H1 (cell line): ENCODE measurements around the gene HTR4. TPM values are rescaled to one million over a fixed set of nuclear protein-coding genes. Genes with fewer than 3 reads are reported as not detected.

Source experiments
- CTCF ChIA-PET: fragments of 300-600 bp; sonication (Branson Sonifier 250); formaldehyde crosslinking; loops from one replicate; lab custom pipeline; 2021; ENCODE audit not compliant: partially characterized antibody; lab: Charles Lee
- POLR2A ChIA-PET: fragments of 300-600 bp; sonication (Branson Sonifier 250); formaldehyde crosslinking; loops from one replicate; lab custom pipeline; 2021; ENCODE audit warnings: inconsistent platforms; ENCODE audit not compliant: partially characterized antibody; lab: Charles Lee
- DNase-seq, 2 experiments: peaks; one replicate each; pipeline versions ENCODE4 v3.0.0 to v3.0.0-alpha.2; 2010 to 2022; ENCODE audit warnings: low spot score in 2 of 2, low read depth in 1 of 2, mixed read lengths in 1 of 2
- FAIRE-seq: peaks from 2 replicates; lab custom pipeline; 2011; peaks lifted over from hg19 to GRCh38; lab: Jason Lieb, UNC
- H2AFZ ChIP-seq: 2 replicates; pipeline ENCODE4 v1.8.1; 2012; ENCODE audit warnings: low read length, inconsistent platforms
- H2AK5ac ChIP-seq: 2 replicates; pipeline ENCODE4 v1.6.1; 2013; ENCODE audit warnings: low read depth, low read length
- H2BK120ac ChIP-seq: replicated peaks from 2 replicates; pipeline ENCODE3; 2013; ENCODE audit warnings: low read depth, low read length, inconsistent platforms
- H2BK12ac ChIP-seq: 2 replicates; pipeline ENCODE4 v1.6.1; 2013; ENCODE audit warnings: low read depth, low read length
- H2BK15ac ChIP-seq: 2 replicates; pipeline ENCODE4 v1.6.1; 2013; ENCODE audit warnings: low read length
- H2BK20ac ChIP-seq: 2 replicates; pipeline ENCODE4 v1.6.1; 2013; ENCODE audit warnings: low read length
- H2BK5ac ChIP-seq: 2 replicates; pipeline ENCODE4 v1.6.1; 2013; ENCODE audit warnings: low read depth, low read length
- H3K14ac ChIP-seq: 2 replicates; pipeline ENCODE4 v1.6.1; 2013; ENCODE audit warnings: inconsistent platforms; ENCODE audit not compliant: insufficient read length
- H3K18ac ChIP-seq: 2 replicates; pipeline ENCODE4 v1.6.1; 2013; ENCODE audit warnings: low read length; ENCODE audit errors: extremely low read depth
- H3K23ac ChIP-seq: 2 replicates; pipeline ENCODE4 v1.6.1; 2013; ENCODE audit warnings: inconsistent platforms; ENCODE audit not compliant: insufficient read length
- H3K23me2 ChIP-seq: 2 replicates; pipeline ENCODE4 v1.6.1; 2013; ENCODE audit warnings: low read depth, low read length
- H3K27ac ChIP-seq: 2 replicates; pipeline ENCODE4 v1.6.1; 2011; ENCODE audit warnings: low read depth, low read length, inconsistent platforms
- H3K27me3 ChIP-seq, 4 experiments: replicated peaks in 1 of 4; 1 replicate in 1 of 4; 2 replicates in 3 of 4; pipeline versions ENCODE4 v1.6.1 to v1.8.1; 2011 to 2013; ENCODE audit warnings: low read length in 3 of 4, mild to moderate bottlenecking in 3 of 4, inconsistent platforms in 2 of 4, mixed read lengths in 2 of 4, moderate library complexity in 1 of 4; ENCODE audit not compliant: control insufficient read depth in 3 of 4, insufficient read depth in 3 of 4; ENCODE audit errors: extremely low read depth in 1 of 4
- H3K36me3 ChIP-seq, 4 experiments: 2 replicates each; pipeline versions ENCODE4 v1.6.1 to v1.8.1; 2011 to 2013; ENCODE audit warnings: mild to moderate bottlenecking in 4 of 4, low read length in 3 of 4, moderate library complexity in 2 of 4, control low read depth in 1 of 4, inconsistent platforms in 1 of 4; ENCODE audit not compliant: insufficient read depth in 4 of 4, control insufficient read depth in 2 of 4
- H3K4ac ChIP-seq: replicated peaks from 2 replicates; pipeline ENCODE3; 2013; ENCODE audit warnings: low read length, low read depth, mixed read lengths, inconsistent platforms; ENCODE audit not compliant: insufficient read length
- H3K4me1 ChIP-seq, 4 experiments: replicated peaks in 1 of 4; 1 replicate in 1 of 4; 2 replicates in 3 of 4; pipeline versions ENCODE4 v1.6.1 to v1.8.1; 2011 to 2013; ENCODE audit warnings: low read length in 3 of 4, inconsistent platforms in 2 of 4, mixed read lengths in 1 of 4; ENCODE audit not compliant: insufficient read depth in 4 of 4, control insufficient read depth in 3 of 4
- H3K4me2 ChIP-seq, 2 experiments: 2 replicates each; pipeline versions ENCODE4 v1.6.1 to v1.8.1; 2011 to 2013; ENCODE audit warnings: low read depth in 2 of 2, low read length in 2 of 2, control low read depth in 1 of 2, inconsistent platforms in 1 of 2, mild to moderate bottlenecking in 1 of 2; ENCODE audit not compliant: insufficient read depth in 1 of 2
- H3K4me3 ChIP-seq, 4 experiments: fragments of 200-600, 300-600 bp in 1 of 4; sonication (generic), shearing (Covaris generic), sonication (Bioruptor Twin) in 1 of 4; 2 replicates each; pipeline versions ENCODE4 v1.5.1 to v1.8.1; 2011 to 2016; ENCODE audit warnings: low read length in 4 of 4, low read depth in 3 of 4, control low read depth in 2 of 4, inconsistent platforms in 2 of 4, mild to moderate bottlenecking in 2 of 4, mixed read lengths in 1 of 4, moderate library complexity in 1 of 4; ENCODE audit not compliant: insufficient read depth in 2 of 4; ENCODE audit errors: extremely low read depth in 1 of 4
- H3K56ac ChIP-seq: replicated peaks from 2 replicates; pipeline ENCODE3; 2013; ENCODE audit warnings: low read depth, mild to moderate bottlenecking, mixed read lengths, low read length, inconsistent platforms; ENCODE audit not compliant: insufficient read length
- H3K79me1 ChIP-seq: 2 replicates; pipeline ENCODE4 v1.6.1; 2013; ENCODE audit warnings: low read depth, low read length, control low read depth
- H3K79me2 ChIP-seq, 2 experiments: 2 replicates each; pipeline versions ENCODE4 v1.6.1 to v1.8.1; 2012 to 2013; ENCODE audit warnings: low read length in 2 of 2, mild to moderate bottlenecking in 2 of 2, inconsistent platforms in 1 of 2; ENCODE audit not compliant: insufficient read depth in 2 of 2, control insufficient read depth in 1 of 2
- H3K9ac ChIP-seq, 4 experiments: replicated peaks in 1 of 4; 1 replicate in 1 of 4; 2 replicates in 3 of 4; pipeline versions ENCODE4 v1.6.1 to v1.8.1; 2011 to 2013; ENCODE audit warnings: low read depth in 3 of 4, low read length in 3 of 4, control low read depth in 2 of 4, mild to moderate bottlenecking in 2 of 4, moderate library complexity in 2 of 4, inconsistent platforms in 1 of 4; ENCODE audit errors: extremely low read depth in 1 of 4
- H3K9me3 ChIP-seq, 2 experiments: 2 replicates each; pipeline versions ENCODE4 v1.6.1 to v1.8.1; 2012 to 2013; ENCODE audit warnings: mild to moderate bottlenecking in 2 of 2, moderate library complexity in 2 of 2, control low read depth in 1 of 2, inconsistent platforms in 1 of 2, low read depth in 1 of 2, low read length in 1 of 2, mixed read lengths in 1 of 2; ENCODE audit not compliant: insufficient read depth in 2 of 2
- H4K20me1 ChIP-seq, 2 experiments: replicated peaks in 1 of 2; 2 replicates each; pipeline versions ENCODE3 to v1.8.1; 2011 to 2013; ENCODE audit warnings: inconsistent platforms in 2 of 2, low read length in 2 of 2, mild to moderate bottlenecking in 1 of 2; ENCODE audit not compliant: insufficient read depth in 2 of 2, control insufficient read depth in 1 of 2
- H4K5ac ChIP-seq: 2 replicates; pipeline ENCODE4 v1.6.1; 2013; ENCODE audit warnings: low read length, low read depth, mixed read lengths, inconsistent platforms; ENCODE audit not compliant: insufficient read length
- H4K8ac ChIP-seq: 2 replicates; pipeline ENCODE4 v1.8.0; 2013; ENCODE audit warnings: mild to moderate bottlenecking, moderate library complexity, low read length, inconsistent platforms; ENCODE audit not compliant: insufficient read depth; ENCODE audit errors: extremely low read depth
- H4K91ac ChIP-seq: replicated peaks from 2 replicates; pipeline ENCODE3; 2013; ENCODE audit warnings: low read length, mixed read lengths, inconsistent platforms; ENCODE audit not compliant: insufficient read length
- CHD2 ChIP-seq: IDR thresholded peaks from 2 replicates; pipeline ENCODE4 v1.6.1; 2012; ENCODE audit warnings: low read length, improper control_type of control experiment
- GABPA ChIP-seq: IDR thresholded peaks from 2 replicates; pipeline ENCODE4 v1.6.1; 2011; ENCODE audit warnings: mild to moderate bottlenecking, low read length, moderate library complexity, borderline replicate concordance; ENCODE audit not compliant: insufficient read depth
- KDM1A ChIP-seq: fragments of 200-600, 300-600 bp; sonication (generic); IDR thresholded peaks from 2 replicates; pipeline ENCODE4 v1.7.1; 2016; ENCODE audit warnings: mild to moderate bottlenecking, low read length, borderline replicate concordance
- KDM5A ChIP-seq: fragments of 200-600 bp; IDR thresholded peaks from 2 replicates; pipeline ENCODE4 v1.7.1; 2012; ENCODE audit warnings: mild to moderate bottlenecking, low read length, inconsistent platforms, mixed read lengths
- RAD21 ChIP-seq, 2 experiments: IDR thresholded peaks in 1 of 2; conservative IDR thresholded peaks in 1 of 2; 2 replicates each; pipeline ENCODE4 v1.6.1; 2011; ENCODE audit warnings: low read depth in 2 of 2, low read length in 2 of 2, improper control_type of control experiment in 1 of 2, inconsistent platforms in 1 of 2, mild to moderate bottlenecking in 1 of 2, moderate library complexity in 1 of 2
- SRF ChIP-seq: IDR thresholded peaks from 2 replicates; pipeline ENCODE4 v1.6.1; 2011; ENCODE audit warnings: mild to moderate bottlenecking, low read depth, low read length, moderate library complexity
- WGBS, 2 experiments: shearing (Covaris generic) in 1 of 2; methylation state at CpG; one replicate each; pipeline versions ENCODE4 v1.1.6 to v1.1.7; 2013 to 2015; ENCODE audit warnings: low lambda C conversion rate in 2 of 2, mixed read lengths in 2 of 2, inconsistent platforms in 1 of 2, low coverage in 1 of 2, missing lambda C conversion rate in 1 of 2; ENCODE audit not compliant: insufficient replicate concordance in 2 of 2, insufficient coverage in 1 of 2, insufficient read length in 1 of 2; ENCODE audit errors: extremely low coverage in 1 of 2, missing lambda C conversion rate in 1 of 2; 5-methylcytosine and 5-hydroxymethylcytosine counted together
- polyA plus RNA-seq, 7 experiments: library from polyadenylated mRNA; depleted of rRNA in 3 of 7; stranded (reverse) in 5 of 7; unstranded in 2 of 7; fragments of >200 nt in 5 of 7; fragments of 200-250 nt in 2 of 7; gene quantifications; 1 replicate in 5 of 7; 2 replicates in 1 of 7; 4 replicates in 1 of 7; pipeline versions ENCODE4 v1.2.1 to v1.2.3, GENCODE V29; 2011 to 2013; ENCODE audit warnings: missing spikeins in 2 of 7, mixed read lengths in 2 of 7
- total RNA-seq: library from RNA; stranded (reverse); fragmentation: NEBNext Ultra II Directional; extraction: Animal tissue kit (Norgen Biotek cat#: 25700); gene quantifications from 2 replicates; pipeline ENCODE4 v1.2.1, GENCODE V29; 2021
- TF ChIP-seq, protein P1 (sequence below): IDR thresholded peaks from 2 replicates; pipeline ENCODE4 v1.6.1; 2012; ENCODE audit warnings: inconsistent platforms
- TF ChIP-seq, protein P2 (sequence below): IDR thresholded peaks from 2 replicates; pipeline ENCODE4 v1.6.1; 2012; ENCODE audit warnings: low read length, inconsistent platforms
- TF ChIP-seq, protein P3 (sequence below): IDR thresholded peaks from 2 replicates; pipeline ENCODE4 v1.6.1; 2011; ENCODE audit warnings: low read length, improper control_type of control experiment

The HTR4 gene
- total and polyA plus RNA-seq, 2 of the 8 experiments (the other 6 are each of a cell fraction or from before 2014, with no cell fraction given): not detected

DNA sequence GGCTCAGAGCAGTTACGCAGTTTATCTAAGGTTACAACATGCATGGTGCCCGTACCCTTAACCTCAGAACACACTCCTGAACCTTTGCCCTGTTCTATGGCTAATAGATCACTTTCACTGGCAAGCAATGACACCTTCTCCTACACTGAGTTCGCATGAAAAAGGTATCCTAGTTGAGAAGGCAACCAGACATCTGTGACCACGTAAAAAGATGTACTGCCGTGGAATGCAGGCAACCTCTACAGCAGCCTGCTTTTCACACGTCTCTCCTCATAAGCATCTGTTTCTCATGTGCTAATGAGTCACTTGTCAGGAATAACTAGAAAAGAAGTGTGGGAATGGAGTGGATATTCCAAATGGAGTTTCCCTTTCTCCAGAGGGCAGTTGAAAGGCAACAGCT lies 199.1 kb downstream of the HTR4 start:
- no peaks in the 10 kb centered on the region for H3K36me3 ChIP-seq
- DNase-seq: no peak
- H3K79me1 ChIP-seq: no peaks in the 10 kb centered on the region
- CTCF ChIA-PET: interaction anchor here (0.7 to 7.6 kb wide), 5 partner anchors 11 to 275 kb away, joined by 3 to 56 read pairs (median 8); no protein-coding TSS in a partner anchor
- no peaks in the 10 kb centered on the region for H3K9me3 ChIP-seq
- peaks cover 0 to 10% (median 8%) of the 10 kb centered on the region in 4 experiments; a peak in 4 of 7 replicates for H3K4me1 ChIP-seq
- no peak overlapping the region for H3K56ac ChIP-seq
- H3K27me3 ChIP-seq: no peaks in the 10 kb centered on the region
- no peak overlapping the region for H2BK15ac ChIP-seq
- H4K5ac ChIP-seq: no peak overlapping the region
- H2BK12ac ChIP-seq: no peak overlapping the region
- no peaks in the 10 kb centered on the region for H3K79me2 ChIP-seq
- no peak overlapping the region for H4K8ac ChIP-seq
- H3K4ac ChIP-seq: no peak overlapping the region
- peak overlapping the region in 1 of 2 experiments; percentile 27; a peak in 2 of 4 replicates for H3K4me2 ChIP-seq
- H3K23me2 ChIP-seq: no peaks in the 10 kb centered on the region
- H2BK20ac ChIP-seq: no peak overlapping the region
- WGBS, 2 experiments: 87% methylated on average over 6 of the region's 6 CpGs; no CpG with 5 or more reads in 1 of the 2 experiments
- H3K14ac ChIP-seq: no peak overlapping the region
- no peak overlapping the region for H3K18ac ChIP-seq
- no peak overlapping the region for H3K9ac ChIP-seq
- no peak overlapping the region for H3K27ac ChIP-seq
- POLR2A ChIA-PET: interaction anchor here (1.6 kb wide), 1 partner anchor 57 kb away, joined by 3 read pairs; no protein-coding TSS in a partner anchor
- H3K23ac ChIP-seq: no peak overlapping the region
- H2AK5ac ChIP-seq: no peak overlapping the region
- no peak overlapping the region for H3K4me3 ChIP-seq
- H4K91ac ChIP-seq: no peak overlapping the region
- no peak overlapping the region for H2BK120ac ChIP-seq
- no peak for FAIRE-seq
- H2BK5ac ChIP-seq: no peak overlapping the region
- no peak overlapping the region for H2AFZ ChIP-seq
- H4K20me1 ChIP-seq: no peaks in the 10 kb centered on the region
- no peak for TF ChIP-seq RAD21 (IDR thresholded peaks at IDR 0.05 in 1 of 2, conservative IDR thresholded peaks at IDR 0.05 in 1 of 2; ENCODE audit: low read depth in 2 of 2, low read length in 2 of 2)
- TF ChIP-seq CHD2: no peak
- TF ChIP-seq, protein P1, sequence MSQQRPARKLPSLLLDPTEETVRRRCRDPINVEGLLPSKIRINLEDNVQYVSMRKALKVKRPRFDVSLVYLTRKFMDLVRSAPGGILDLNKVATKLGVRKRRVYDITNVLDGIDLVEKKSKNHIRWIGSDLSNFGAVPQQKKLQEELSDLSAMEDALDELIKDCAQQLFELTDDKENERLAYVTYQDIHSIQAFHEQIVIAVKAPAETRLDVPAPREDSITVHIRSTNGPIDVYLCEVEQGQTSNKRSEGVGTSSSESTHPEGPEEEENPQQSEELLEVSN: no peak
- TF ChIP-seq GABPA: no peak
- TF ChIP-seq KDM5A: no peak
- TF ChIP-seq KDM1A: no peak
- TF ChIP-seq, protein P2, sequence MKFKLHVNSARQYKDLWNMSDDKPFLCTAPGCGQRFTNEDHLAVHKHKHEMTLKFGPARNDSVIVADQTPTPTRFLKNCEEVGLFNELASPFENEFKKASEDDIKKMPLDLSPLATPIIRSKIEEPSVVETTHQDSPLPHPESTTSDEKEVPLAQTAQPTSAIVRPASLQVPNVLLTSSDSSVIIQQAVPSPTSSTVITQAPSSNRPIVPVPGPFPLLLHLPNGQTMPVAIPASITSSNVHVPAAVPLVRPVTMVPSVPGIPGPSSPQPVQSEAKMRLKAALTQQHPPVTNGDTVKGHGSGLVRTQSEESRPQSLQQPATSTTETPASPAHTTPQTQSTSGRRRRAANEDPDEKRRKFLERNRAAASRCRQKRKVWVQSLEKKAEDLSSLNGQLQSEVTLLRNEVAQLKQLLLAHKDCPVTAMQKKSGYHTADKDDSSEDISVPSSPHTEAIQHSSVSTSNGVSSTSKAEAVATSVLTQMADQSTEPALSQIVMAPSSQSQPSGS: no peak
- TF ChIP-seq, protein P3, sequence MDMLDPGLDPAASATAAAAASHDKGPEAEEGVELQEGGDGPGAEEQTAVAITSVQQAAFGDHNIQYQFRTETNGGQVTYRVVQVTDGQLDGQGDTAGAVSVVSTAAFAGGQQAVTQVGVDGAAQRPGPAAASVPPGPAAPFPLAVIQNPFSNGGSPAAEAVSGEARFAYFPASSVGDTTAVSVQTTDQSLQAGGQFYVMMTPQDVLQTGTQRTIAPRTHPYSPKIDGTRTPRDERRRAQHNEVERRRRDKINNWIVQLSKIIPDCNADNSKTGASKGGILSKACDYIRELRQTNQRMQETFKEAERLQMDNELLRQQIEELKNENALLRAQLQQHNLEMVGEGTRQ: no peak
- no peak for TF ChIP-seq SRF
